GM12878 (cell line): ENCODE measurements around the gene CCL4.

Experiments used
- CBX3 ChIP-seq: fragments of 200-600 bp; sonication (generic); IDR thresholded peaks from 2 replicates; pipeline ENCODE4 v1.6.1; 2016; ENCODE audit warnings: low read depth, borderline replicate concordance
- CEBPB ChIP-seq, 2 experiments: fragments of 150-350 bp in 1 of 2; IDR thresholded peaks; 2 replicates each; pipeline ENCODE4 v1.6.1; 2012 to 2014; ENCODE audit warnings: low read depth in 2 of 2, low read length in 2 of 2, borderline replicate concordance in 1 of 2, inconsistent platforms in 1 of 2
- FOXM1 ChIP-seq: IDR thresholded peaks from 2 replicates; pipeline ENCODE4 v1.6.1; 2012; ENCODE audit warnings: low read depth, mild to moderate bottlenecking, inconsistent platforms, low read length, moderate library complexity
- HDAC6 ChIP-seq: fragments of 200-600 bp; sonication (generic); IDR thresholded peaks from one replicate; pipeline ENCODE4 v1.8.0; 2017; ENCODE audit warnings: antibody characterized with exemption; ENCODE audit not compliant: unreplicated experiment
- NR2C1 ChIP-seq: fragments of 450-650 bp; IDR thresholded peaks from 2 replicates; pipeline ENCODE4 v1.6.1; 2017; ENCODE audit warnings: antibody characterized with exemption, mild to moderate bottlenecking, moderate library complexity
- STAT1 ChIP-seq: fragments of 450-650 bp; conservative IDR thresholded peaks from 2 replicates; pipeline ENCODE4 v1.6.1; 2014; ENCODE audit warnings: antibody characterized with exemption, mild to moderate bottlenecking
- TARDBP ChIP-seq: IDR thresholded peaks from 2 replicates; pipeline ENCODE4 v1.6.1; 2016; ENCODE audit warnings: borderline replicate concordance
- TF ChIP-seq, protein P1 (sequence below): IDR thresholded peaks from 2 replicates; pipeline ENCODE4 v1.6.1; 2012; ENCODE audit warnings: mild to moderate bottlenecking, low read depth, low read length
- TF ChIP-seq, protein P2 (sequence below): IDR thresholded peaks from 2 replicates; pipeline ENCODE4 v1.6.1; 2012; ENCODE audit warnings: low read depth, low read length, improper control_type of control experiment
- TF ChIP-seq, protein P3 (sequence below), 3 experiments: IDR thresholded peaks in 2 of 3; conservative IDR thresholded peaks in 1 of 3; 2 replicates each; pipeline ENCODE4 v1.5.1; 2011; ENCODE audit warnings: low read depth in 3 of 3, low read length in 3 of 3, mild to moderate bottlenecking in 3 of 3, control low read depth in 2 of 3, moderate library complexity in 2 of 3, inconsistent platforms in 1 of 3, mixed read lengths in 1 of 3; ENCODE audit not compliant: control insufficient read depth in 2 of 3, insufficient read depth in 1 of 3; ENCODE audit errors: extremely low read depth in 1 of 3

DNA sequence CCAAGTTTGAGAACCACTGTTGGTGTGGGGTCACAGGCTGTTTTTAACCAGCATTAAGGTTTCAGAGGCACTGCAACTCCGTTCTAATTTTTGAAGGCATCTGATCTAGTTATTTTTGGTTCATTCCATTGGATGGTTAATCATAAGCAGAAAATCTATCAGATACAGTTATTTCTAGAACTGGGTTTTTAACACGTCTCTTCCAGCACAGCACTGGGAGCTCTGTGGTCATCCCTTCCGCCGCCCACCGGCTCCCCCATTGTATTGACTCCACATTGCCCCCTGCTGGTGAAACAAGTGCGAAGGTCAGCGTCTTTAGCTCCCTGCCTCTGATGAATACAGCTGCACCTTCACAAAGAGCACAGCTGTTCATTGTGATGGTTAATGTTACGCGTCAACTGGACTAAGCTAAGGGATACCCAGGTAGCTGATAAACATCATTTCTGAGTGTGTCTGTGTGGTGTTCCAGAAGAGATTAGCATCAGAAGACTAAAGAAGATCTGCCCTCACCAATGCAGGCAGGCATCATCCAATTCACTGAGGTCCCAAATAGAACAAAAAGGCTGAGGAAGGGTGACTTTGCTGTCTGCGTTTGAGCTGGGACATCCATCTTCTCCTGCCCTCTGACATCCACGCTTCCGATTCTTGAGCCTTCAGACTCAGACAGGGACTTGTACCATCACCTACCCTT, 31.1 kb upstream of the CCL4 start:
- TF ChIP-seq FOXM1 (peak; percentile 68; the same call in 1 of the 2 replicates), CEBPB (IDR thresholded peaks at IDR 0.05; ENCODE audit: borderline replicate concordance in 1 of 2, low read depth in 2 of 2, low read length in 2 of 2) (no peak), NR2C1 (no peak), STAT1 (no peak), CBX3 (no peak), TARDBP (no peak), HDAC6 (no peak)
- TF ChIP-seq, protein P1, sequence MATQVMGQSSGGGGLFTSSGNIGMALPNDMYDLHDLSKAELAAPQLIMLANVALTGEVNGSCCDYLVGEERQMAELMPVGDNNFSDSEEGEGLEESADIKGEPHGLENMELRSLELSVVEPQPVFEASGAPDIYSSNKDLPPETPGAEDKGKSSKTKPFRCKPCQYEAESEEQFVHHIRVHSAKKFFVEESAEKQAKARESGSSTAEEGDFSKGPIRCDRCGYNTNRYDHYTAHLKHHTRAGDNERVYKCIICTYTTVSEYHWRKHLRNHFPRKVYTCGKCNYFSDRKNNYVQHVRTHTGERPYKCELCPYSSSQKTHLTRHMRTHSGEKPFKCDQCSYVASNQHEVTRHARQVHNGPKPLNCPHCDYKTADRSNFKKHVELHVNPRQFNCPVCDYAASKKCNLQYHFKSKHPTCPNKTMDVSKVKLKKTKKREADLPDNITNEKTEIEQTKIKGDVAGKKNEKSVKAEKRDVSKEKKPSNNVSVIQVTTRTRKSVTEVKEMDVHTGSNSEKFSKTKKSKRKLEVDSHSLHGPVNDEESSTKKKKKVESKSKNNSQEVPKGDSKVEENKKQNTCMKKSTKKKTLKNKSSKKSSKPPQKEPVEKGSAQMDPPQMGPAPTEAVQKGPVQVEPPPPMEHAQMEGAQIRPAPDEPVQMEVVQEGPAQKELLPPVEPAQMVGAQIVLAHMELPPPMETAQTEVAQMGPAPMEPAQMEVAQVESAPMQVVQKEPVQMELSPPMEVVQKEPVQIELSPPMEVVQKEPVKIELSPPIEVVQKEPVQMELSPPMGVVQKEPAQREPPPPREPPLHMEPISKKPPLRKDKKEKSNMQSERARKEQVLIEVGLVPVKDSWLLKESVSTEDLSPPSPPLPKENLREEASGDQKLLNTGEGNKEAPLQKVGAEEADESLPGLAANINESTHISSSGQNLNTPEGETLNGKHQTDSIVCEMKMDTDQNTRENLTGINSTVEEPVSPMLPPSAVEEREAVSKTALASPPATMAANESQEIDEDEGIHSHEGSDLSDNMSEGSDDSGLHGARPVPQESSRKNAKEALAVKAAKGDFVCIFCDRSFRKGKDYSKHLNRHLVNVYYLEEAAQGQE = no peak
- TF ChIP-seq, protein P2, sequence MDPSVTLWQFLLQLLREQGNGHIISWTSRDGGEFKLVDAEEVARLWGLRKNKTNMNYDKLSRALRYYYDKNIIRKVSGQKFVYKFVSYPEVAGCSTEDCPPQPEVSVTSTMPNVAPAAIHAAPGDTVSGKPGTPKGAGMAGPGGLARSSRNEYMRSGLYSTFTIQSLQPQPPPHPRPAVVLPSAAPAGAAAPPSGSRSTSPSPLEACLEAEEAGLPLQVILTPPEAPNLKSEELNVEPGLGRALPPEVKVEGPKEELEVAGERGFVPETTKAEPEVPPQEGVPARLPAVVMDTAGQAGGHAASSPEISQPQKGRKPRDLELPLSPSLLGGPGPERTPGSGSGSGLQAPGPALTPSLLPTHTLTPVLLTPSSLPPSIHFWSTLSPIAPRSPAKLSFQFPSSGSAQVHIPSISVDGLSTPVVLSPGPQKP = no peak
- TF ChIP-seq, protein P3, sequence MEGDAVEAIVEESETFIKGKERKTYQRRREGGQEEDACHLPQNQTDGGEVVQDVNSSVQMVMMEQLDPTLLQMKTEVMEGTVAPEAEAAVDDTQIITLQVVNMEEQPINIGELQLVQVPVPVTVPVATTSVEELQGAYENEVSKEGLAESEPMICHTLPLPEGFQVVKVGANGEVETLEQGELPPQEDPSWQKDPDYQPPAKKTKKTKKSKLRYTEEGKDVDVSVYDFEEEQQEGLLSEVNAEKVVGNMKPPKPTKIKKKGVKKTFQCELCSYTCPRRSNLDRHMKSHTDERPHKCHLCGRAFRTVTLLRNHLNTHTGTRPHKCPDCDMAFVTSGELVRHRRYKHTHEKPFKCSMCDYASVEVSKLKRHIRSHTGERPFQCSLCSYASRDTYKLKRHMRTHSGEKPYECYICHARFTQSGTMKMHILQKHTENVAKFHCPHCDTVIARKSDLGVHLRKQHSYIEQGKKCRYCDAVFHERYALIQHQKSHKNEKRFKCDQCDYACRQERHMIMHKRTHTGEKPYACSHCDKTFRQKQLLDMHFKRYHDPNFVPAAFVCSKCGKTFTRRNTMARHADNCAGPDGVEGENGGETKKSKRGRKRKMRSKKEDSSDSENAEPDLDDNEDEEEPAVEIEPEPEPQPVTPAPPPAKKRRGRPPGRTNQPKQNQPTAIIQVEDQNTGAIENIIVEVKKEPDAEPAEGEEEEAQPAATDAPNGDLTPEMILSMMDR (IDR thresholded peaks at IDR 0.05 in 2 of 3, conservative IDR thresholded peaks at IDR 0.05 in 1 of 3; ENCODE audit: control insufficient read depth in 2 of 3, extremely low read depth in 1 of 3, insufficient read depth in 1 of 3, low read depth in 3 of 3, low read length in 3 of 3) = peak; percentile 69 to 82 (median 81)
